HEK293 (cell line): ENCODE results near the gene MYT1.

ENCODE experiments used
- CTCF ChIP-seq: fragments of 450-650 bp; formaldehyde crosslinking; IDR thresholded peaks from 2 replicates; pipeline ENCODE4 v1.5.1; 2016; ENCODE audit warnings: missing biosample characterization, missing genetic modification characterization
- GLIS1 ChIP-seq: fragments of 450-650 bp; formaldehyde crosslinking; IDR thresholded peaks from 2 replicates; pipeline ENCODE4 v1.5.1; 2016; ENCODE audit warnings: missing biosample characterization, missing genetic modification characterization
- KLF9 ChIP-seq: fragments of 450-650 bp; formaldehyde crosslinking; IDR thresholded peaks from 2 replicates; pipeline ENCODE4 v1.5.1; 2016; ENCODE audit warnings: missing biosample characterization, missing genetic modification characterization, low read depth
- SP2 ChIP-seq: fragments of 450-650 bp; formaldehyde crosslinking; IDR thresholded peaks from 2 replicates; pipeline ENCODE4 v1.5.1; 2016; ENCODE audit warnings: missing biosample characterization, missing genetic modification characterization
- YY1 ChIP-seq: fragments of 450-650 bp; formaldehyde crosslinking; IDR thresholded peaks from 2 replicates; pipeline ENCODE4 v1.5.1; 2018; ENCODE audit warnings: missing biosample characterization, missing genetic modification characterization
- ZBTB26 ChIP-seq: fragments of 450-650 bp; formaldehyde crosslinking; optimal IDR thresholded peaks from 2 replicates; pipeline ENCODE3; 2016; ENCODE audit warnings: missing biosample characterization, mild to moderate bottlenecking, missing genetic modification characterization
- ZNF146 ChIP-seq: fragments of 450-650 bp; formaldehyde crosslinking; IDR thresholded peaks from 2 replicates; pipeline ENCODE4 v1.5.1; 2016; ENCODE audit warnings: missing biosample characterization, missing genetic modification characterization
- ZNF239 ChIP-seq: fragments of 450-650 bp; formaldehyde crosslinking; IDR thresholded peaks from 2 replicates; pipeline ENCODE4 v1.5.1; 2016; ENCODE audit warnings: missing biosample characterization, missing genetic modification characterization
- ZNF560 ChIP-seq: fragments of 450-650 bp; formaldehyde crosslinking; IDR thresholded peaks from 2 replicates; pipeline ENCODE4 v1.5.1; 2017; ENCODE audit warnings: missing biosample characterization, missing genetic modification characterization, borderline replicate concordance
- ZNF747 ChIP-seq: fragments of 450-650 bp; formaldehyde crosslinking; IDR thresholded peaks from 2 replicates; pipeline ENCODE4 v1.5.1; 2016; ENCODE audit warnings: missing biosample characterization, missing genetic modification characterization
- ZSCAN4 ChIP-seq: fragments of 450-650 bp; formaldehyde crosslinking; IDR thresholded peaks from 2 replicates; pipeline ENCODE4 v1.5.1; 2017; ENCODE audit warnings: missing biosample characterization, missing genetic modification characterization

GRCh38 chr20:64239449-64240242 is 75.4 kb downstream of the MYT1 start:
- no peak for TF ChIP-seq CTCF (tag by site-specific recombination)
- no peak for TF ChIP-seq ZSCAN4 (tag by site-specific recombination)
- TF ChIP-seq ZNF239 = no peak
- no peak for TF ChIP-seq YY1 (tag by site-specific recombination)
- TF ChIP-seq KLF9 (tag by site-specific recombination) = no peak
- no peak for TF ChIP-seq SP2
- no peak for TF ChIP-seq ZBTB26 (tag by site-specific recombination)
- TF ChIP-seq ZNF747 (tag by site-specific recombination) = no peak
- no peak for TF ChIP-seq ZNF560 (tag by site-specific recombination)
- TF ChIP-seq GLIS1 (tag by site-specific recombination) = no peak
- TF ChIP-seq ZNF146 (tag by site-specific recombination) = no peak
